GM12801 (cell line): ENCODE measurements around the gene PSPH.

Experiments used
- TF ChIP-seq, protein P1 (sequence below): IDR thresholded peaks from one replicate; pipeline ENCODE4 v1.5.1; 2011; ENCODE audit warnings: control low read depth; ENCODE audit not compliant: insufficient read length; ENCODE audit errors: extremely low read depth

The PSPH gene

DNA sequence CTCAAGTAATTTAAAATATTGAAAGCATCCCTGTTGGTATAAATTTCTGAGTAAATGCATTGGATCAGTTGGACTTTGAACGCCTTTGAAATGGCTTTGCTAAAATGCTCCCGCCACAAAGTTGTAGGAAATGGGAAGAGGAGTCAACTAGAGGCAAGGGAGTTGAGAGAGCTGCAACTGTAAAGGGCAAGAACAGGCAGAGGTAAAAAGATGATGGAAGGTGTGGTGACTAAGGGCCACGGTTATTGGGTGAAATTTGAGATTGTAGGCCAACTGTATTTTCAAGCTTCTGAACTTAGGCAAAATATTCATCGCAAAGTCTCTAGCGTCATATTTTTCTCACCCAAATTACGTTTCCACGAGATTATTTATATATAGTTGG is 12.2 kb upstream of the PSPH start:
- TF ChIP-seq, protein P1, sequence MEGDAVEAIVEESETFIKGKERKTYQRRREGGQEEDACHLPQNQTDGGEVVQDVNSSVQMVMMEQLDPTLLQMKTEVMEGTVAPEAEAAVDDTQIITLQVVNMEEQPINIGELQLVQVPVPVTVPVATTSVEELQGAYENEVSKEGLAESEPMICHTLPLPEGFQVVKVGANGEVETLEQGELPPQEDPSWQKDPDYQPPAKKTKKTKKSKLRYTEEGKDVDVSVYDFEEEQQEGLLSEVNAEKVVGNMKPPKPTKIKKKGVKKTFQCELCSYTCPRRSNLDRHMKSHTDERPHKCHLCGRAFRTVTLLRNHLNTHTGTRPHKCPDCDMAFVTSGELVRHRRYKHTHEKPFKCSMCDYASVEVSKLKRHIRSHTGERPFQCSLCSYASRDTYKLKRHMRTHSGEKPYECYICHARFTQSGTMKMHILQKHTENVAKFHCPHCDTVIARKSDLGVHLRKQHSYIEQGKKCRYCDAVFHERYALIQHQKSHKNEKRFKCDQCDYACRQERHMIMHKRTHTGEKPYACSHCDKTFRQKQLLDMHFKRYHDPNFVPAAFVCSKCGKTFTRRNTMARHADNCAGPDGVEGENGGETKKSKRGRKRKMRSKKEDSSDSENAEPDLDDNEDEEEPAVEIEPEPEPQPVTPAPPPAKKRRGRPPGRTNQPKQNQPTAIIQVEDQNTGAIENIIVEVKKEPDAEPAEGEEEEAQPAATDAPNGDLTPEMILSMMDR: no peak

DNA sequence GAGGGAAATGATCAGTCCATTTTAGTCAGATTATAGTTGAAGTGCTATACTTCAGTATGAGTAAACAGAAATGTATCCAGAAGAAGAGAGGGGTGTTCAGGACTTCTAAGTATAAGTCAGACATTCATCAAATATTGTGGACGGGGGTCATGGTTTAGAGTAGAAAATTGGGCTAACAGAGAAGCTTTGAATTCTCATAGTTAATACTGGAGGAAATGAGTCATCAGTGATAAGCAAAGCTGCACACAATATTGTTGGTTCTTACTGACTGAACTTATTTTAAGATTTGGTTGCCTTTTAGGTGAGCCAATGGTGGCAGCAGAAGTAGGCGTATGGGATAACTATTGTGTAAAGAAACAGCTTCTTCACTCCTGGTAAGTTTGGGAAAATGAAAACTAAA is 11.1 kb upstream of the PSPH start:
- TF ChIP-seq, protein P1: no peak

DNA sequence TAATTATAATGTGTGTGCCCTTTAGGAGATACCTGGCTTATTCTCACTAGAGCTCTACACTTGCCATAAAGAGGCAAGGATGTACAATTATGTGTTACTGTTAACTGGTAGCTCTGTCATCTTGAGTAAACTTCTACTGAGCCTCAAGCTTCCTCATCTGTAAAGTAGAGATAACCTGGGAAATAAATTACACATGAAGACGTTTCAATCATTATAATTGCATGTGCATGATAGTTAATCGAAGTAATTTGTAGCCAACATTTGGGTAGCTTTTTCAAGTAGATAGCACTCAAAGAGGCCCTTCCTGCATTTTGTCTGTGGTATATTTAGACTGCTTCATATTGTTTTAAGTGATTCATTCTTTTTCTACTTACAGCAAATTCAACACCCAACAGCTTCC is 2.7 kb upstream of the PSPH start:
- TF ChIP-seq, protein P1: no peak

DNA sequence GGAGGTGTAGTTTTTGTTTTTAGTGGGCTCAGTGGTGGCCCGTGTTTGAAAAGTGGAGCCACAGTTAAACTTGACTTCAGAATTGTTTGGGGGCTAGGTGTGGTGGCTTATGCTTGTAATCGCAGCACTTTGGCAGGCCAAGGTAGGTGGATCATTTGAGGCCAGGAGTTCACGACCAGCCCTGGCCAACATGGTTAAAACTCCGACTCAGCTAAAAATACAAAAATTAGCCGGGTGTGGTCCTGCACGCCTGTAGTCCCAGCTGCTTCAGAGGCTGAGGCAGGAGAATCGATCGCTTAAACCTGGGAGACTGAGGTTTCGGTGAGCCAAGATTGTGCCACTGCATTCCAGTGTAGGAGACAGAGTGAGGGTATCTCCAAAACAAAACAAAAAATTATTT is 2.1 kb upstream of the PSPH start:
- TF ChIP-seq, protein P1: no peak

DNA sequence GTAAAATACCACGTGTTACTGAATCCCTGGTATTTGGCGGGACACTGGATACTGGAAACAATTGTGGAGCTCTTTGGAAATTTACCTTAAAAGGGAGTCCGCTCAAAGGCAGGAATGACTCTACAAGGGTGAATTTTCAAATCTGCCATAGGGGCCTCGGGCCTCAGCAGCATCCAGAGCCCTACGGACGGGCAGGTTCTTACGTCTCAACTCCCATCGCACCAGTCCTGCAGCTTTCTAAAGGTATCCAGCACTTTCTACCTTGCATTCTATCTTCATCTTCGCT is 248 bp downstream of the PSPH start:
- TF ChIP-seq, protein P1: no peak

DNA sequence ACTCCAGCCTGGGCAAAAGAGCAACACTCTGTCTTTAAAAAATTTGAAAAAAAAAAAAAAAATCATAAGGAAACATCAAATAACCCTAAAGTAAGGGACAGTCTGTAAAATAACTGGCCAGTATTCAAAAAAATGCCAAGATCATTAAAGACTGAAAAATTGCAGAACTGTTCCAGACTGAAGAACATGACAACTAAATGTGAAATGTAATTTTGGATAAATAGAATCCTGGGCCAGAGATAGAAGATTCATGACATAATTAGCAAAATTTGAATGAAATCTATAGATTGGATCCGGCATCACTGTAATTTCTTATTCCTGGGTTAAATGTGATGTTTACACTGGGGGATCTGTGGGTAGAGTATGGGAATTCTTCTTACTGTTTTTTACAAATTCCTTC is 3.0 kb downstream of the PSPH start:
- TF ChIP-seq, protein P1: no peak

DNA sequence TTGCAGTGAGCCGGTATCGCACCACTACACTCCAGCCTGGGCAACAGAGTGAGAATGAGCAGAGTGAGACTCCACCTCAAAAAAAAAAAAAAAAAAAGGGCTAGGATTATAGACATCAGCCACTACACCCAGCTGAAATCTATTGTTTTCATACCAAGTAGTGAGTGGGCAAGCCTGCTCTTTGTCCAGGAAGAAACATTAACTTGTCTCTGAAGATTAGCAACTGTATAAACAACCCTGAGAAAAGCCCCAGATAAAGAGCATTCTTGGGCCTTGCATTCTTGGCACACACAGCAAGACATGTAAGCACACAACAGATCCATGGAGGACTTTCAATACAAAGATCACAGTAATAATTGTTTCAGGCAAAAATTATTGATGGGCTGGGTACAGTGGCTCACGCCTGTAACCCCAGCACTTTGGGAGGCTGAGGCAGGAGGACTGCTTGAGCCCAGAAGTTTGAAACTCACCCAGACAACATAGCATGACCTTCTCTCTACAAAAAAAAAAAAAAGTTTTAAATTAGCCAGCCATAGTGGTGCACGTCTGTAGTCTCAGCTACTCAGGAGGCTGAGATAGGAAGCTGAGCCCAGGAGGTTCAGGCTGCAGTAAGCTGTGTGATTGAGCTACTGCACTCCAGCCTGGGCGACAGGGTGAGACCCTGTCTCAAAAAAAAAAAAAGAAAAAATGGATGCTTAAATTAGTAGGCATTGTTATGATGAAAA is 4.4 kb downstream of the PSPH start:
- TF ChIP-seq, protein P1: no peak

DNA sequence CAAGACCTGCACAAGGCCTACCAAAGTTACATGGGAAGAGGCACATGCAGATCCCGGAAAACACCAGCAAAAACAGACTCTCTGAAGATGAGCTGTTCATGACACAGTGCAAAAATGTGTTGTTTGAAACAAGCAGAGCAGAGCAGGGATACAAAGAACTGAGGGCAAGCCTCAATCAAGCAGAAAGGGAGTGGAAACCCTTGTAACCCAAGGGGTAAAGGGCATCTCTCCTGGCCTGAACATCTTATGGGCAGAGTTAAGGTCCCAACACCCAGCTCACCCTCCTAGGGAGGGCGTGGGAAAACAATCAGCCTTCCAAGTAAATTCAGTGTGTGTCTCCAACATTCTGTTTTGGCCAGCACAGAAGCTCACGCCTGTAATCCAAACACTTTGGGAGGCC is 10.5 kb downstream of the PSPH start:
- TF ChIP-seq, protein P1: no peak
